ENCODE data around the gene GKN2. TPM values are rescaled to one million over a fixed set of nuclear protein-coding genes. Genes with fewer than 3 reads are reported as not detected.
"Not testable (repeated sequence)": the region's sequence is repeated elsewhere in the genome, so short reads cannot be mapped to it uniquely, and the experiment has no call there.

Gene GKN2
- total RNA-seq, 6 experiments from 2014 or later: not detected

- Mint-ChIP-seq H3K36me3 (ENCODE audit: low read depth) (peaks cover 9% of the 10 kb centered on the region; the same call in 1 of the 2 replicates), H3K9me3 (peaks cover 15% of the 10 kb centered on the region), H3K27ac (no peak overlapping the region), H3K27me3 (ENCODE audit: insufficient read depth) (peaks cover 21% of the 10 kb centered on the region), H3K4me1 (ENCODE audit: low read depth) (peaks cover 25% of the 10 kb centered on the region), H3K4me3 (no peak overlapping the region)
- no peak for DNase-seq
- no peak for TF ChIP-seq CTCF (IDR thresholded peaks at IDR 0.05)
These were observed 47.6 kb downstream of the GKN2 start for GRCh38 chr2:68905116-68905515.

GRCh38 chr2:68901561-68901960 is 51.1 kb downstream of the GKN2 start:
- H3K9me3 Mint-ChIP-seq: peaks cover 15% of the 10 kb centered on the region
- no peak for DNase-seq
- H3K27ac Mint-ChIP-seq: no peak overlapping the region
- peaks cover 34% of the 10 kb centered on the region for H3K27me3 Mint-ChIP-seq (ENCODE audit: insufficient read depth)
- no peak for TF ChIP-seq CTCF (IDR thresholded peaks at IDR 0.05)
- H3K4me1 Mint-ChIP-seq (ENCODE audit: low read depth): peaks cover 12% of the 10 kb centered on the region
- H3K36me3 Mint-ChIP-seq (ENCODE audit: low read depth): peaks cover 9% of the 10 kb centered on the region; the same call in 1 of the 2 replicates
- H3K4me3 Mint-ChIP-seq: no peak overlapping the region

DNA sequence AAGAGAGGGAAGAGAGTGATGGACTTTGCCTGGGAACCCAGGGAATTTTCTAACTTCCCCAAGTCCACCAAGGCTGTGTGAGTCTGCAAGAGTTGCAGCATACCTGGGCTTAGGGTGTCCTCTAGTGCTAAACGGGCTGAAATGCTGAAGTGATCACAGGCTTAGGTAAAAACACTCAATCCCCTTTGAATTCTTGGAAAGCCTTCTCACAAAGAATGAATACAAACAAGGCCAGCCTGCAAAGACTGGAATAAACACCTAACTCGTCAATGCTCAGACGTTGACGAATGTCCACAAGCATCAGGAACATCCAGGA is 51.5 kb downstream of the GKN2 start:
- Mint-ChIP-seq H3K4me3 (no peak overlapping the region), H3K27me3 (ENCODE audit: insufficient read depth) (peaks cover 34% of the 10 kb centered on the region), H3K4me1 (ENCODE audit: low read depth) (peaks cover 12% of the 10 kb centered on the region), H3K9me3 (peaks cover 15% of the 10 kb centered on the region), H3K27ac (no peak overlapping the region), H3K36me3 (ENCODE audit: low read depth) (peaks cover 9% of the 10 kb centered on the region; the same call in 1 of the 2 replicates)
- no peak for DNase-seq
- TF ChIP-seq CTCF (IDR thresholded peaks at IDR 0.05): peak; percentile 36; the same call in 1 of the 2 replicates

GRCh38 chr2:68900496-68901198 is 52.0 kb downstream of the GKN2 start:
- H3K27me3 Mint-ChIP-seq (ENCODE audit: insufficient read depth): peaks cover 39% of the 10 kb centered on the region
- H3K27ac Mint-ChIP-seq: no peak overlapping the region
- TF ChIP-seq CTCF (IDR thresholded peaks at IDR 0.05): no peak
- H3K9me3 Mint-ChIP-seq: peaks cover 15% of the 10 kb centered on the region
- no peak overlapping the region for H3K4me3 Mint-ChIP-seq
- H3K4me1 Mint-ChIP-seq (ENCODE audit: low read depth): peaks cover 11% of the 10 kb centered on the region
- H3K36me3 Mint-ChIP-seq (ENCODE audit: low read depth): peaks cover 9% of the 10 kb centered on the region; the same call in 1 of the 2 replicates
- DNase-seq: no peak

- H3K36me3 Mint-ChIP-seq (ENCODE audit: low read depth); H3K4me1 Mint-ChIP-seq (ENCODE audit: low read depth); H3K4me3 Mint-ChIP-seq; H3K9me3 Mint-ChIP-seq; H3K27ac Mint-ChIP-seq; DNase-seq: not testable (repeated sequence)
- H3K27me3 Mint-ChIP-seq (ENCODE audit: insufficient read depth): peaks cover 42% of the 10 kb centered on the region
These were observed 56.7 kb downstream of the GKN2 start for GRCh38 chr2:68895981-68896380.

Other genes starting within 250 kb of the GKN2 start
- gene ARHGAP25, start 218.1 kb downstream of the GKN2 start, total RNA-seq (2021; fragmentation: NEBNext Ultra II Directional; extraction: Animal tissue kit (Norgen Biotek cat#: 25700)): not detected
- gene BMP10, start 81.5 kb downstream of the GKN2 start, total RNA-seq (2021; fragmentation: NEBNext Ultra II Directional; extraction: Animal tissue kit (Norgen Biotek cat#: 25700)): not detected
- not detected for gene GKN1, start 21.7 kb upstream of the GKN2 start, total RNA-seq (2021; fragmentation: NEBNext Ultra II Directional; extraction: Animal tissue kit (Norgen Biotek cat#: 25700))
- 100 to 1,000 TPM in 5 of 6 experiments, 10 to 100 TPM in 1; 98.0 to 137 (median 124) TPM for gene ANTXR1, start 60.3 kb upstream of the GKN2 start, total RNA-seq (2021; fragmentation: NEBNext Ultra II Directional; extraction: Animal tissue kit (Norgen Biotek cat#: 25700))

All from HFFc6 (cell line).